Bronchial epithelial cell (primary cell): ENCODE data around the gene KIF3C. TPM values are rescaled to one million over a fixed set of nuclear protein-coding genes. Genes with fewer than 3 reads are reported as not detected.
"Not testable (repeated sequence)": the region's sequence is repeated elsewhere in the genome, so short reads cannot be mapped to it uniquely, and the experiment has no call there.

ENCODE experiments used
- DNase-seq: peaks from one replicate; pipeline ENCODE4 v3.0.0-alpha.2; 2010; ENCODE audit warnings: low read depth
- FAIRE-seq: peaks from 2 replicates; lab custom pipeline; 2011; peaks lifted over from hg19 to GRCh38; lab: Jason Lieb, UNC
- H3K27me3 ChIP-seq: 2 replicates; pipeline ENCODE4 v1.5.1; 2011; ENCODE audit warnings: low read length; ENCODE audit not compliant: control insufficient read depth, insufficient read depth
- H3K36me3 ChIP-seq: 2 replicates; pipeline ENCODE4 v1.5.1; 2011; ENCODE audit warnings: low read length; ENCODE audit not compliant: control insufficient read depth, insufficient read depth
- H3K4me3 ChIP-seq: 2 replicates; pipeline ENCODE4 v1.5.1; 2011; ENCODE audit warnings: mild to moderate bottlenecking, low read depth, low read length, control low read depth
- CTCF ChIP-seq: IDR thresholded peaks from 2 replicates; pipeline ENCODE4 v1.5.1; 2011; ENCODE audit warnings: mild to moderate bottlenecking, moderate library complexity, low read length, control low read depth, inconsistent platforms; ENCODE audit not compliant: insufficient read depth, severe bottlenecking
- total RNA-seq: library from RNA; depleted of rRNA; stranded (reverse); fragments of >200 nt; gene quantifications from 2 replicates; pipeline ENCODE4 v1.2.1, GENCODE V29; 2014

Gene KIF3C
- total RNA-seq, 1 donor from 2014 or later, result 1.6 TPM

- FAIRE-seq (no peak), DNase-seq (no peak)
- no peaks in the 10 kb centered on the region for H3K36me3 ChIP-seq
- no peaks in the 10 kb centered on the region for H3K27me3 ChIP-seq
- H3K4me3 ChIP-seq, result no peak overlapping the region
- no peak for TF ChIP-seq CTCF
Measured at GRCh38 chr2:26017464-26018183, 35.3 kb upstream of the KIF3C start.

- not testable (repeated sequence) for H3K36me3 ChIP-seq, FAIRE-seq, H3K27me3 ChIP-seq, DNase-seq, H3K4me3 ChIP-seq
Measured at GRCh38 chr2:26016706-26017045, 34.4 kb upstream of the KIF3C start.

GRCh38 chr2:26016012-26016705 is 33.9 kb upstream of the KIF3C start:
- H3K36me3 ChIP-seq, result no peaks in the 10 kb centered on the region
- H3K27me3 ChIP-seq, result no peaks in the 10 kb centered on the region
- FAIRE-seq (no peak), DNase-seq (no peak)
- H3K4me3 ChIP-seq, result no peak overlapping the region
- no peak for TF ChIP-seq CTCF

GRCh38 chr2:26013668-26014067 is 31.4 kb upstream of the KIF3C start:
- DNase-seq, result no peak
- H3K27me3 ChIP-seq, result no peaks in the 10 kb centered on the region
- FAIRE-seq, result no peak

GRCh38 chr2:26011990-26012856 is 29.9 kb upstream of the KIF3C start:
- DNase-seq (peak; percentile 90), FAIRE-seq (no peak)
- no peak for TF ChIP-seq CTCF
- Histone ChIP-seq H3K27me3 (no peaks in the 10 kb centered on the region), H3K36me3 (no peaks in the 10 kb centered on the region), H3K4me3 (no peak overlapping the region)

More at GRCh38 chr2:26013668-26014067, 31.4 kb upstream of the KIF3C start:
- no peak for TF ChIP-seq CTCF
- H3K36me3 ChIP-seq, result no peaks in the 10 kb centered on the region
- no peak overlapping the region for H3K4me3 ChIP-seq

- H3K4me3 ChIP-seq, result no peak overlapping the region
- no peaks in the 10 kb centered on the region for H3K27me3 ChIP-seq
- FAIRE-seq (no peak), DNase-seq (no peak)
- H3K36me3 ChIP-seq, result no peaks in the 10 kb centered on the region
- no peak for TF ChIP-seq CTCF
Measured at GRCh38 chr2:26011609-26011989, 29.3 kb upstream of the KIF3C start.
